ENCODE results near the gene CACNA2D1. TPM values are rescaled to one million over a fixed set of nuclear protein-coding genes. Genes with fewer than 3 reads are reported as not detected.
"Not testable (repeated sequence)": the region's sequence is repeated elsewhere in the genome, so short reads cannot be mapped to it uniquely, and the experiment has no call there.

CACNA2D1 gene
- total RNA-seq, 1 experiment from 2014 or later = 36.2 TPM

- H3K27ac ChIP-seq (ENCODE audit: insufficient read length, low read depth, low read length) = no peak overlapping the region
- no peak for DNase-seq
- no peaks in the 10 kb centered on the region for H3K27me3 Mint-ChIP-seq (ENCODE audit: low read depth)
- no peak overlapping the region for H2BK12ac ChIP-seq (ENCODE audit: insufficient read length, low read depth, low read length)
- H2BK20ac ChIP-seq (ENCODE audit: low read depth, low read length, poor library complexity, severe bottlenecking) = no peak overlapping the region
- peaks cover 0 to 5% (median 0%) of the 10 kb centered on the region in 3 experiments; a peak in 1 of 7 replicates for H3K36me3 Mint-ChIP-seq (ENCODE audit: insufficient read depth in 1 of 3, low read depth in 3 of 3)
- no peaks in the 10 kb centered on the region for H3K9me3 Mint-ChIP-seq
- H2BK120ac ChIP-seq (ENCODE audit: low read depth, low read length, poor library complexity, severe bottlenecking) = no peak overlapping the region
- H3K14ac ChIP-seq (ENCODE audit: insufficient read depth, low read length) = no peak overlapping the region
- H3K23ac ChIP-seq (ENCODE audit: insufficient read length, low read depth, low read length) = no peak overlapping the region
- no peak overlapping the region for H2BK15ac ChIP-seq (ENCODE audit: low read depth, low read length)
- H3K27me3 ChIP-seq (ENCODE audit: insufficient read depth, low read length) = no peaks in the 10 kb centered on the region
- H3T11ph ChIP-seq (ENCODE audit: low read length) = no peak overlapping the region
- H2BK5ac ChIP-seq (ENCODE audit: insufficient read length, low read length) = no peak overlapping the region
- no peaks in the 10 kb centered on the region for H3K4me1 ChIP-seq (ENCODE audit: insufficient read depth, low read length)
- H3K4me2 ChIP-seq (ENCODE audit: insufficient read depth, insufficient read length, low read length) = no peak overlapping the region
- no peak overlapping the region for H2AFZ ChIP-seq (ENCODE audit: low read length)
- no peaks in the 10 kb centered on the region for H4K20me1 ChIP-seq (ENCODE audit: control insufficient read depth, insufficient read depth, insufficient read length)
- H3K79me2 ChIP-seq (ENCODE audit: insufficient read depth, low read length) = no peaks in the 10 kb centered on the region
- no CpG with 5 or more reads among the region's 2 CpGs for WGBS (ENCODE audit: extremely low coverage, insufficient read length, low lambda C conversion rate)
- no peak overlapping the region for H4K8ac ChIP-seq (replicated peaks; ENCODE audit: insufficient read length, low read depth, low read length)
- no peaks in the 10 kb centered on the region for H3K79me1 ChIP-seq (ENCODE audit: insufficient read depth, low read depth, low read length, poor library complexity, severe bottlenecking)
- H3K56ac ChIP-seq (ENCODE audit: insufficient read length, low read depth, low read length) = no peak overlapping the region
- peak overlapping the region in 1 of 3 experiments; percentile 34; a peak in 2 of 7 replicates for H3K27ac Mint-ChIP-seq
- H3K4me1 Mint-ChIP-seq = peaks cover 0 to 5% of the 10 kb centered on the region in 2 experiments; a peak in 2 of 4 replicates
- no peaks in the 10 kb centered on the region for H3K9me3 ChIP-seq (ENCODE audit: control insufficient read depth, low read depth, low read length)
- no peaks in the 10 kb centered on the region for H3K23me2 ChIP-seq (ENCODE audit: insufficient read length, low read depth, low read length, poor library complexity, severe bottlenecking)
- no peak overlapping the region for H3K4me3 Mint-ChIP-seq
- H3K9ac ChIP-seq (ENCODE audit: extremely low read depth, insufficient read length, low read length) = no peak overlapping the region
- H3K18ac ChIP-seq (ENCODE audit: insufficient read length, low read depth, low read length) = no peak overlapping the region
- no peak overlapping the region for H4K91ac ChIP-seq (ENCODE audit: insufficient read length, low read depth, low read length)
- H3K4ac ChIP-seq (ENCODE audit: low read depth, low read length) = no peak overlapping the region
- TF ChIP-seq CTCF (conservative IDR thresholded peaks at IDR 0.05) = no peak
- no peak overlapping the region for H4K5ac ChIP-seq (ENCODE audit: insufficient read length, low read depth, low read length)
- no peak overlapping the region for H2AK5ac ChIP-seq (ENCODE audit: insufficient read length, low read length)
Measured at GRCh38 chr7:82015751-82016150, 427.8 kb downstream of the CACNA2D1 start.

- H4K5ac ChIP-seq (ENCODE audit: insufficient read length, low read depth, low read length); H3K79me2 ChIP-seq (ENCODE audit: insufficient read depth, low read length); H3K4me1 ChIP-seq (ENCODE audit: insufficient read depth, low read length); H3K4ac ChIP-seq (ENCODE audit: low read depth, low read length); H3K23ac ChIP-seq (ENCODE audit: insufficient read length, low read depth, low read length); H3K36me3 Mint-ChIP-seq (ENCODE audit: insufficient read depth in 1 of 3, low read depth in 3 of 3); H2BK120ac ChIP-seq (ENCODE audit: low read depth, low read length, poor library complexity, severe bottlenecking); H3K9me3 ChIP-seq (ENCODE audit: control insufficient read depth, low read depth, low read length); H2AK5ac ChIP-seq (ENCODE audit: insufficient read length, low read length); H2BK20ac ChIP-seq (ENCODE audit: low read depth, low read length, poor library complexity, severe bottlenecking); H3K14ac ChIP-seq (ENCODE audit: insufficient read depth, low read length); H3T11ph ChIP-seq (ENCODE audit: low read length); H3K4me2 ChIP-seq (ENCODE audit: insufficient read depth, insufficient read length, low read length); H2BK12ac ChIP-seq (ENCODE audit: insufficient read length, low read depth, low read length); H4K8ac ChIP-seq (replicated peaks; ENCODE audit: insufficient read length, low read depth, low read length); H3K79me1 ChIP-seq (ENCODE audit: insufficient read depth, low read depth, low read length, poor library complexity, severe bottlenecking); H4K20me1 ChIP-seq (ENCODE audit: control insufficient read depth, insufficient read depth, insufficient read length); H3K4me3 Mint-ChIP-seq; H3K9me3 Mint-ChIP-seq; H4K91ac ChIP-seq (ENCODE audit: insufficient read length, low read depth, low read length); H3K23me2 ChIP-seq (ENCODE audit: insufficient read length, low read depth, low read length, poor library complexity, severe bottlenecking); H2AFZ ChIP-seq (ENCODE audit: low read length); H3K27me3 ChIP-seq (ENCODE audit: insufficient read depth, low read length); H3K9ac ChIP-seq (ENCODE audit: extremely low read depth, insufficient read length, low read length); H2BK15ac ChIP-seq (ENCODE audit: low read depth, low read length); H2BK5ac ChIP-seq (ENCODE audit: insufficient read length, low read length); H3K18ac ChIP-seq (ENCODE audit: insufficient read length, low read depth, low read length); H3K27ac ChIP-seq (ENCODE audit: insufficient read length, low read depth, low read length); H3K56ac ChIP-seq (ENCODE audit: insufficient read length, low read depth, low read length); H3K4me1 Mint-ChIP-seq; DNase-seq; H3K27me3 Mint-ChIP-seq (ENCODE audit: low read depth): not testable (repeated sequence)
- 0 out of 7 replicates have a peak overlapping the region, but pooled peaks of 1 of the 3 experiments have one; percentile 47 for H3K27ac Mint-ChIP-seq
- WGBS (ENCODE audit: extremely low coverage, insufficient read length, low lambda C conversion rate) = no CpG with 5 or more reads among the region's 9 CpGs
Measured at GRCh38 chr7:82014574-82014973, 429.0 kb downstream of the CACNA2D1 start.
